HepG2 (cell line): ENCODE data around the gene IGFBP7.

ENCODE experiments used
- CBFB ChIP-seq: sonication (generic); formaldehyde crosslinking; IDR thresholded peaks from 2 replicates; pipeline ENCODE4 v1.4.0; 2020; ENCODE audit warnings: missing genetic modification reagents
- CHD2 ChIP-seq: IDR thresholded peaks from 2 replicates; pipeline ENCODE4 v1.6.1; 2011; ENCODE audit warnings: low read depth, low read length, improper control_type of control experiment
- ZBTB39 ChIP-seq: sonication (generic); formaldehyde crosslinking; IDR thresholded peaks from 2 replicates; pipeline ENCODE4 v1.5.0; 2020; ENCODE audit warnings: missing genetic modification reagents
- ZNF383 ChIP-seq: sonication (generic); formaldehyde crosslinking; IDR thresholded peaks from 2 replicates; pipeline ENCODE4 v1.4.0; 2020; ENCODE audit warnings: missing genetic modification reagents, mild to moderate bottlenecking, borderline replicate concordance
- ZSCAN31 ChIP-seq: sonication (generic); formaldehyde crosslinking; IDR thresholded peaks from 2 replicates; pipeline ENCODE4 v1.5.0; 2020; ENCODE audit warnings: low read depth, mild to moderate bottlenecking, missing genetic modification reagents

DNA sequence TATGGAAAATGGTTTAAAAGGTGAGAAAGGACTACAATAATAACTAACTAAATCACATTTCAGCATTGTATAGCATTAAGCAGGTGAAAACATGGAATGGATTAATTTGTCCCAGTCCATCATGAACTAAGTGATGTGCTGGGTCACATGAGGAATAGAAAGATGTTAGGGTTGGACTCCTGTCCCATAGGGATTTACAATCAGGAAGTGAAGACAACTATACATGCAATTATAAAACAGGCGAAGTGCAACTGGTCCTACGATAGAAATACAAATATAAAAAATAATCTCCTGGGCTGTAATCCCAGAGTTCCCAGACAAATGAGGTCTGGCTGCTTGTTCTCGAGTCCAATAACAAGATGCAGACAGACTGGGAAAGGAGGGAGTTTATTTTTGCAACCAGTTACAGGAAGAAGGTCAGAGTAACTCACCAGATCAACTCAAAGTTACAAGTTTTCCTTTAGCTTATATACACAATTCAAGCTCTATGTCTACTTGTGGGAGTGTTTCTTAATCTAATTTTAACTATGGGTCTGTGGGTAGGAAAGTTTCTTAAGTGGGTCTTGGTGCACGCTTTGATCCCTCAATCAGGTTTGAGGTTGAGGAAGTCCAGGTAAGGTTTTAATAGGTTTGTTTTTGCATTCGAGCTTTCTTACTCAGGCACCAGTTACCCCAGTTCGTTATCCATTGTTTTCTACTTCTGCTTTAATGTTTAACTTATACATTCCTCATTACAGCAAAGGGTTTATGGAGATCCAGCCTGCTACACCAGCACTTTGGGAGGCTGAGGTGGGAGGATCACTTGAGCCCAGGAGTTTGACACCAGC is 50.1 kb downstream of the IGFBP7 start:
- no peak for TF ChIP-seq ZSCAN31 (CRISPR knock-in tag)
- no peak for TF ChIP-seq CHD2
- no peak for TF ChIP-seq CBFB (CRISPR knock-in tag)
- no peak for TF ChIP-seq ZBTB39 (CRISPR knock-in tag)
- no peak for TF ChIP-seq ZNF383
